WTC11 (cell line): ENCODE results near the gene TEN1. TPM values are rescaled to one million over a fixed set of nuclear protein-coding genes. Genes with fewer than 3 reads are reported as not detected.

ENCODE experiments used
- ATAC-seq: fragments of 200-7000 bp; cut with Tn5 transposase; 2 replicates; pipeline ENCODE4 v1.10.0; 2021; ENCODE audit warnings: mild to moderate bottlenecking, moderate library complexity
- CTCF ChIA-PET: fragments of 300-600 bp; sonication (Branson Sonifier 250); formaldehyde crosslinking; loops from one replicate; lab custom pipeline; 2021; ENCODE audit warnings: antibody characterized with exemption; lab: Charles Lee
- POLR2A ChIA-PET: fragments of 350-600 bp; sonication (Branson Sonifier 250); formaldehyde crosslinking; loops from one replicate; lab custom pipeline; 2021; ENCODE audit warnings: antibody characterized with exemption; lab: Charles Lee
- DNase-seq: peaks from one replicate; pipeline ENCODE4 v3.0.0; 2021; ENCODE audit warnings: low spot score
- H3K27ac Mint-ChIP-seq: 2 replicates; pipeline ENCODE4 v1.8.0; 2021; ENCODE audit warnings: mixed read lengths
- H3K27me3 Mint-ChIP-seq: 2 replicates; pipeline ENCODE4 v1.8.0; 2021; ENCODE audit warnings: low read depth, mild to moderate bottlenecking, moderate library complexity, mixed read lengths
- H3K36me3 Mint-ChIP-seq: 2 replicates; pipeline ENCODE4 v1.8.0; 2021; ENCODE audit warnings: mixed read lengths
- H3K4me1 Mint-ChIP-seq: 2 replicates; pipeline ENCODE4 v1.8.0; 2022; ENCODE audit warnings: mixed read lengths
- H3K4me3 Mint-ChIP-seq: 2 replicates; pipeline ENCODE4 v1.8.0; 2021; ENCODE audit warnings: mild to moderate bottlenecking, moderate library complexity, mixed read lengths
- H3K9me3 Mint-ChIP-seq: 2 replicates; pipeline ENCODE4 v1.8.0; 2021; ENCODE audit warnings: mixed read lengths
- AR ChIP-seq: fragments of 250-450 bp; sonication (Bioruptor Pico); IDR thresholded peaks from 2 replicates; pipeline ENCODE4 v1.9.0; 2021; ENCODE audit warnings: mild to moderate bottlenecking
- ATF1 ChIP-seq: sonication (generic); formaldehyde crosslinking; IDR thresholded peaks from 2 replicates; pipeline ENCODE4 v1.8.1; 2023; ENCODE audit warnings: mild to moderate bottlenecking, moderate library complexity, missing genetic modification reagents
- ATF2 ChIP-seq: sonication (generic); formaldehyde crosslinking; IDR thresholded peaks from 2 replicates; pipeline ENCODE4 v1.8.1; 2022; ENCODE audit warnings: low read depth, missing genetic modification reagents, borderline replicate concordance
- CTCF ChIP-seq: fragments of 200-600 bp; IDR thresholded peaks from 2 replicates; pipeline ENCODE4 v1.8.0; 2022; ENCODE audit warnings: antibody characterized with exemption
- E2F1 ChIP-seq: sonication (generic); formaldehyde crosslinking; IDR thresholded peaks from 2 replicates; pipeline ENCODE4 v1.8.0; 2022; ENCODE audit warnings: mild to moderate bottlenecking, missing genetic modification reagents
- ELF4 ChIP-seq: sonication (generic); formaldehyde crosslinking; IDR thresholded peaks from 2 replicates; pipeline ENCODE4 v1.8.1; 2022; ENCODE audit warnings: low read depth, mild to moderate bottlenecking, moderate library complexity, missing genetic modification reagents
- IRF1 ChIP-seq: sonication (generic); formaldehyde crosslinking; IDR thresholded peaks from 2 replicates; pipeline ENCODE4 v1.8.0; 2023; ENCODE audit warnings: missing genetic modification reagents
- KAT7 ChIP-seq: sonication (generic); formaldehyde crosslinking; IDR thresholded peaks from 2 replicates; pipeline ENCODE4 v1.8.1; 2023; ENCODE audit warnings: missing genetic modification reagents, mild to moderate bottlenecking, borderline replicate concordance
- NFATC4 ChIP-seq: fragments of 250-450 bp; sonication (Bioruptor Pico); IDR thresholded peaks from 2 replicates; pipeline ENCODE4 v1.9.0; 2021; ENCODE audit warnings: mild to moderate bottlenecking
- NFE2L1 ChIP-seq: sonication (generic); formaldehyde crosslinking; IDR thresholded peaks from 2 replicates; pipeline ENCODE4 v1.8.1; 2023; ENCODE audit warnings: missing genetic modification reagents
- NFYB ChIP-seq: sonication (generic); formaldehyde crosslinking; conservative IDR thresholded peaks from 2 replicates; pipeline ENCODE4 v1.8.0; 2022; ENCODE audit warnings: low read depth, missing genetic modification reagents
- OVOL2 ChIP-seq: fragments of 250-450 bp; sonication (Bioruptor Pico); IDR thresholded peaks from 2 replicates; pipeline ENCODE4 v1.9.0; 2021; ENCODE audit warnings: mild to moderate bottlenecking, borderline replicate concordance
- PREB ChIP-seq: sonication (generic); formaldehyde crosslinking; IDR thresholded peaks from 2 replicates; pipeline ENCODE4 v1.8.1; 2022; ENCODE audit warnings: mild to moderate bottlenecking, missing genetic modification reagents, moderate library complexity, borderline replicate concordance
- TCF7 ChIP-seq: sonication (generic); formaldehyde crosslinking; IDR thresholded peaks from 2 replicates; pipeline ENCODE4 v1.8.0; 2022; ENCODE audit warnings: mild to moderate bottlenecking, low read depth, missing genetic modification reagents, moderate library complexity
- ZNF121 ChIP-seq: sonication (generic); formaldehyde crosslinking; IDR thresholded peaks from 2 replicates; pipeline ENCODE4 v1.8.0; 2023; ENCODE audit warnings: missing genetic modification reagents
- ZNF138 ChIP-seq: sonication (generic); formaldehyde crosslinking; conservative IDR thresholded peaks from 2 replicates; pipeline ENCODE4 v1.8.1; 2022; ENCODE audit warnings: mild to moderate bottlenecking, moderate library complexity, missing genetic modification reagents
- ZNF281 ChIP-seq: sonication (generic); formaldehyde crosslinking; IDR thresholded peaks from 2 replicates; pipeline ENCODE4 v1.8.0; 2023; ENCODE audit warnings: mild to moderate bottlenecking, missing genetic modification reagents
- ZNF396 ChIP-seq: fragments of 250-450 bp; sonication (Bioruptor Pico); IDR thresholded peaks from 2 replicates; pipeline ENCODE4 v1.8.0; 2021; ENCODE audit warnings: mild to moderate bottlenecking, moderate library complexity, borderline replicate concordance
- ZNF416 ChIP-seq: fragments of 250-450 bp; sonication (Bioruptor Pico); IDR thresholded peaks from 2 replicates; pipeline ENCODE4 v1.9.0; 2021; ENCODE audit warnings: mild to moderate bottlenecking, inconsistent platforms
- ZNF425 ChIP-seq: fragments of 250-450 bp; sonication (Bioruptor Pico); conservative IDR thresholded peaks from 2 replicates; pipeline ENCODE4 v1.9.0; 2021; ENCODE audit warnings: mild to moderate bottlenecking
- total RNA-seq: library from RNA; stranded (reverse); gene quantifications from 3 replicates; pipeline ENCODE4 v1.2.3, GENCODE V29; 2021

Gene TEN1
- total RNA-seq, 1 experiment from 2014 or later: 15.6 TPM

GRCh38 chr17:75985986-75986385, 6.9 kb downstream of the TEN1 start:
- ATAC-seq (no peak), DNase-seq (no peak)
- peak overlapping the region; percentile 76 for H3K27ac Mint-ChIP-seq
- H3K4me3 Mint-ChIP-seq: no peak overlapping the region
- peaks cover 4% of the 10 kb centered on the region for H3K36me3 Mint-ChIP-seq
- TF ChIP-seq NFATC4 (CRISPR knock-in tag) (no peak), ZNF425 (no peak), ZNF138 (no peak), NFE2L1 (CRISPR knock-in tag) (no peak), ZNF121 (no peak), TCF7 (CRISPR knock-in tag) (no peak), KAT7 (CRISPR knock-in tag) (no peak), E2F1 (CRISPR knock-in tag) (no peak)
- no peaks in the 10 kb centered on the region for H3K9me3 Mint-ChIP-seq
- H3K27me3 Mint-ChIP-seq: no peaks in the 10 kb centered on the region
- peaks cover 35% of the 10 kb centered on the region for H3K4me1 Mint-ChIP-seq
- POLR2A ChIA-PET: no interaction called here
- CTCF ChIA-PET: no interaction called here

GRCh38 chr17:75987041-75987440, 8.0 kb downstream of the TEN1 start:
- H3K4me3 Mint-ChIP-seq: no peak overlapping the region
- H3K9me3 Mint-ChIP-seq: no peaks in the 10 kb centered on the region
- DNase-seq: no peak
- H3K27ac Mint-ChIP-seq: peak overlapping the region; percentile 82; the same call in 1 of the 2 replicates
- H3K27me3 Mint-ChIP-seq: no peaks in the 10 kb centered on the region
- no peak for ATAC-seq
- ChIA-PET POLR2A (no interaction called here), CTCF (interaction anchor here (1.3 kb wide), 1 partner anchor 27 kb away, joined by 4 read pairs; no protein-coding TSS in a partner anchor)
- peaks cover 14% of the 10 kb centered on the region for H3K36me3 Mint-ChIP-seq
- no peak for TF ChIP-seq OVOL2 (CRISPR knock-in tag)
- no peak for TF ChIP-seq ZNF396 (CRISPR knock-in tag)
- TF ChIP-seq NFYB (CRISPR knock-in tag): no peak
- no peak for TF ChIP-seq IRF1
- no peak for TF ChIP-seq ZNF281
- no peak for TF ChIP-seq CTCF
- TF ChIP-seq PREB: no peak
- no peak for TF ChIP-seq ATF1 (CRISPR knock-in tag)
- TF ChIP-seq ZNF121: no peak
- no peak for TF ChIP-seq ZNF416
- TF ChIP-seq ELF4 (CRISPR knock-in tag): no peak
- no peak for TF ChIP-seq ATF2 (CRISPR knock-in tag)
- no peak for TF ChIP-seq AR (CRISPR knock-in tag)
- TF ChIP-seq TCF7 (CRISPR knock-in tag): no peak
- peaks cover 26% of the 10 kb centered on the region for H3K4me1 Mint-ChIP-seq
